Hepatocyte (in vitro differentiated cells): ENCODE results near the gene MAPK8IP3.

Source experiments
- EZH2 ChIP-seq: fragments of 200-600 bp; sonication (generic); IDR thresholded peaks from 2 replicates; pipeline ENCODE4 v1.6.1; 2016; ENCODE audit warnings: antibody characterized with exemption, mild to moderate bottlenecking, borderline replicate concordance
- TF ChIP-seq, protein P1 (sequence below): fragments of 200-600 bp; sonication (generic); IDR thresholded peaks from 2 replicates; pipeline ENCODE4 v1.5.1; 2016; ENCODE audit warnings: antibody characterized with exemption, mild to moderate bottlenecking; ENCODE audit not compliant: poor library complexity

DNA sequence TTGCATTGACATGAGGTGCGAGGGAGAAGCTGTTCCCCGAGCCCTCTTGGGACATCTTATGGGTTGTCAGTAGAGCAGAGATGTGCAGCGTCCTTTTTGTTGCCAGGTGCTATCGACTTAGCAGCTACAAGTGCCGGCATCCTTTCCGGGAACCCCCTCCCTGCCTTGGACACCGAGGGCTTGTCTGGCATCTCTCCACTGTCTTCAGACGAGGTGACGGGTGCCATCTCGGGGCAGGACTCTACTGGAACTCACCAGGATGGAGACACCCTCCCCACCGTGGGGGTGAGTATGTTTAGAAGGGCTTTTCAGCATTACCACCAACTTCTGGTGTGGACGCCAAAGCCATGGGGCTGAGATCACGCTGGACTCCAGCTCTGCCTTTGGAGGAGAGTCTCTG is 39.7 kb upstream of the MAPK8IP3 start:
- TF ChIP-seq, protein P1, sequence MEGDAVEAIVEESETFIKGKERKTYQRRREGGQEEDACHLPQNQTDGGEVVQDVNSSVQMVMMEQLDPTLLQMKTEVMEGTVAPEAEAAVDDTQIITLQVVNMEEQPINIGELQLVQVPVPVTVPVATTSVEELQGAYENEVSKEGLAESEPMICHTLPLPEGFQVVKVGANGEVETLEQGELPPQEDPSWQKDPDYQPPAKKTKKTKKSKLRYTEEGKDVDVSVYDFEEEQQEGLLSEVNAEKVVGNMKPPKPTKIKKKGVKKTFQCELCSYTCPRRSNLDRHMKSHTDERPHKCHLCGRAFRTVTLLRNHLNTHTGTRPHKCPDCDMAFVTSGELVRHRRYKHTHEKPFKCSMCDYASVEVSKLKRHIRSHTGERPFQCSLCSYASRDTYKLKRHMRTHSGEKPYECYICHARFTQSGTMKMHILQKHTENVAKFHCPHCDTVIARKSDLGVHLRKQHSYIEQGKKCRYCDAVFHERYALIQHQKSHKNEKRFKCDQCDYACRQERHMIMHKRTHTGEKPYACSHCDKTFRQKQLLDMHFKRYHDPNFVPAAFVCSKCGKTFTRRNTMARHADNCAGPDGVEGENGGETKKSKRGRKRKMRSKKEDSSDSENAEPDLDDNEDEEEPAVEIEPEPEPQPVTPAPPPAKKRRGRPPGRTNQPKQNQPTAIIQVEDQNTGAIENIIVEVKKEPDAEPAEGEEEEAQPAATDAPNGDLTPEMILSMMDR = no peak
- no peak for TF ChIP-seq EZH2
